ENCODE results near the gene CAMTA1. TPM values are rescaled to one million over a fixed set of nuclear protein-coding genes. Genes with fewer than 3 reads are reported as not detected.
A peak's percentile ranks its signal among the peaks of the same experiment; 100 is the strongest.

The CAMTA1 gene
- total RNA-seq, 1 donor from 2014 or later = 47.9 TPM

- H3K36me3 ChIP-seq = no peaks in the 10 kb centered on the region
- H3K4me3 ChIP-seq = no peak overlapping the region
- DNase-seq (peak; percentile 74), ATAC-seq (peak; percentile 66 to 83)
- intact Hi-C loops (cut with DNase I) = no loop called here
- peaks cover 37% of the 10 kb centered on the region for H3K4me1 ChIP-seq
- TF ChIP-seq CTCF (IDR thresholded peaks at IDR 0.05) = no peak
- H3K9me3 ChIP-seq = no peaks in the 10 kb centered on the region
- H3K27ac ChIP-seq = peak overlapping the region; percentile 61
- no peaks in the 10 kb centered on the region for H3K27me3 ChIP-seq (ENCODE audit: low read depth)
These were observed 685.8 kb downstream of the CAMTA1 start for GRCh38 chr1:7470904-7471638.

- Histone ChIP-seq H3K36me3 (no peaks in the 10 kb centered on the region), H3K4me1 (peaks cover 39% of the 10 kb centered on the region), H3K9me3 (no peaks in the 10 kb centered on the region), H3K27me3 (ENCODE audit: low read depth) (no peaks in the 10 kb centered on the region), H3K4me3 (no peak overlapping the region), H3K27ac (peak overlapping the region; percentile 61)
- intact Hi-C loops (cut with DNase I) = no loop called here
- TF ChIP-seq CTCF (IDR thresholded peaks at IDR 0.05) = no peak
- DNase-seq = no peak
- ATAC-seq = peak; percentile 25 to 63
These were observed 686.6 kb downstream of the CAMTA1 start for GRCh38 chr1:7471836-7472235.

GRCh38 chr1:7473223-7474142 is 688.2 kb downstream of the CAMTA1 start:
- H3K9me3 ChIP-seq = no peaks in the 10 kb centered on the region
- ATAC-seq (peak; percentile 44 to 72), DNase-seq (peak; percentile 68)
- intact Hi-C loops (cut with DNase I) = no loop called here
- no peak for TF ChIP-seq CTCF (IDR thresholded peaks at IDR 0.05)
- H3K36me3 ChIP-seq = no peaks in the 10 kb centered on the region
- H3K27me3 ChIP-seq (ENCODE audit: low read depth) = no peaks in the 10 kb centered on the region
- H3K4me3 ChIP-seq = no peak overlapping the region
- peaks cover 52% of the 10 kb centered on the region for H3K4me1 ChIP-seq
- H3K27ac ChIP-seq = no peak overlapping the region

GRCh38 chr1:7474143-7474490 is 688.9 kb downstream of the CAMTA1 start:
- H3K27ac ChIP-seq = no peak overlapping the region
- no peaks in the 10 kb centered on the region for H3K9me3 ChIP-seq
- no peaks in the 10 kb centered on the region for H3K36me3 ChIP-seq
- no peak overlapping the region for H3K4me3 ChIP-seq
- TF ChIP-seq CTCF (IDR thresholded peaks at IDR 0.05) = no peak
- no peaks in the 10 kb centered on the region for H3K27me3 ChIP-seq (ENCODE audit: low read depth)
- DNase-seq = no peak
- no peak for ATAC-seq
- intact Hi-C loops (cut with DNase I) = no loop called here
- peaks cover 59% of the 10 kb centered on the region for H3K4me1 ChIP-seq

GRCh38 chr1:7474786-7475502 is 689.7 kb downstream of the CAMTA1 start:
- ATAC-seq (no peak), DNase-seq (no peak)
- Histone ChIP-seq H3K9me3 (no peaks in the 10 kb centered on the region), H3K27ac (no peak overlapping the region), H3K36me3 (no peaks in the 10 kb centered on the region), H3K4me3 (no peak overlapping the region), H3K27me3 (ENCODE audit: low read depth) (no peaks in the 10 kb centered on the region), H3K4me1 (peaks cover 62% of the 10 kb centered on the region)
- no peak for TF ChIP-seq CTCF (IDR thresholded peaks at IDR 0.05)
- intact Hi-C loops (cut with DNase I) = no loop called here

All from lower lobe of right lung (tissue), 2 donors.